HepG2 (cell line): ENCODE results near the gene PIGL. TPM values are rescaled to one million over a fixed set of nuclear protein-coding genes. Genes with fewer than 3 reads are reported as not detected.

ENCODE experiments used
- ARNT ChIP-seq: fragments of 450-650 bp; IDR thresholded peaks from 2 replicates; pipeline ENCODE4 v1.6.1; 2017
- DR1 ChIP-seq: sonication (generic); formaldehyde crosslinking; IDR thresholded peaks from 2 replicates; pipeline ENCODE4 v1.8.0; 2021; ENCODE audit warnings: mild to moderate bottlenecking, missing genetic modification reagents, inconsistent platforms
- HOXA9 ChIP-seq: sonication (generic); formaldehyde crosslinking; IDR thresholded peaks from 2 replicates; pipeline ENCODE4 v1.8.1; 2022; ENCODE audit warnings: missing genetic modification reagents, mild to moderate bottlenecking, moderate library complexity, borderline replicate concordance
- KLF16 ChIP-seq, 2 experiments: sonication (generic) in 1 of 2; formaldehyde crosslinking in 1 of 2; IDR thresholded peaks; 2 replicates each; pipeline versions ENCODE4 v1.6.1 to v1.8.0; 2016 to 2023; ENCODE audit warnings: missing genetic modification reagents in 2 of 2, missing compliant biosample characterization in 1 of 2
- MATR3 ChIP-seq: sonication (generic); formaldehyde crosslinking; IDR thresholded peaks from 2 replicates; pipeline ENCODE4 v1.4.0; 2020; ENCODE audit warnings: missing genetic modification reagents
- NCOA2 ChIP-seq: sonication (generic); formaldehyde crosslinking; IDR thresholded peaks from 2 replicates; pipeline ENCODE4 v1.8.0; 2022; ENCODE audit warnings: inconsistent platforms
- RBFOX2 ChIP-seq: fragments of 200-400 bp; formaldehyde crosslinking; IDR thresholded peaks from 2 replicates; pipeline ENCODE4 v1.6.1; 2017; ENCODE audit warnings: low read depth, mild to moderate bottlenecking, low read length
- RFXAP ChIP-seq: sonication (generic); formaldehyde crosslinking; IDR thresholded peaks from 2 replicates; pipeline ENCODE4 v1.4.0; 2020; ENCODE audit warnings: missing genetic modification reagents, borderline replicate concordance
- TFDP2 ChIP-seq: sonication (generic); formaldehyde crosslinking; IDR thresholded peaks from 2 replicates; pipeline ENCODE4 v1.4.0; 2020; ENCODE audit warnings: missing genetic modification reagents
- THRA ChIP-seq: sonication (generic); formaldehyde crosslinking; IDR thresholded peaks from 2 replicates; pipeline ENCODE4 v1.4.0; 2020; ENCODE audit warnings: missing genetic modification reagents, borderline replicate concordance
- ZBTB34 ChIP-seq: sonication (generic); formaldehyde crosslinking; IDR thresholded peaks from 2 replicates; pipeline ENCODE4 v1.8.0; 2022; ENCODE audit warnings: mild to moderate bottlenecking, missing genetic modification reagents
- ZNF510 ChIP-seq: sonication (generic); formaldehyde crosslinking; IDR thresholded peaks from 2 replicates; pipeline ENCODE4 v1.4.0; 2020; ENCODE audit warnings: low read depth, mild to moderate bottlenecking, missing genetic modification reagents
- ZNF737 ChIP-seq: sonication (generic); formaldehyde crosslinking; IDR thresholded peaks from 2 replicates; pipeline ENCODE4 v1.5.0; 2020; ENCODE audit warnings: missing genetic modification reagents, mild to moderate bottlenecking, borderline replicate concordance
- ZNF761 ChIP-seq: sonication (generic); formaldehyde crosslinking; conservative IDR thresholded peaks from 2 replicates; pipeline ENCODE4 v1.4.0; 2020; ENCODE audit warnings: mild to moderate bottlenecking, missing genetic modification reagents
- polyA plus RNA-seq, 8 experiments: library from polyadenylated mRNA; depleted of rRNA in 3 of 8; stranded (reverse) in 7 of 8; unstranded in 1 of 8; fragments of >200 nt; fragmentation: Illumina TruSeq in 4 of 8; extraction: Trizol in 4 of 8; gene quantifications; 2 replicates each; pipeline versions ENCODE4 v1.2.1 to v1.2.3, GENCODE V29; 2011 to 2016; ENCODE audit warnings: low read depth in 4 of 8, missing spikeins in 1 of 8, mixed read lengths in 1 of 8; ENCODE audit not compliant: insufficient read depth in 1 of 8
- total RNA-seq, 5 experiments: library from RNA; depleted of rRNA; stranded (reverse); fragments of >200 nt; fragmentation: Illumina TruSeq; extraction: Trizol; gene quantifications; 2 replicates each; pipeline ENCODE4 v1.2.3, GENCODE V29; 2016; ENCODE audit warnings: low read depth in 1 of 5
- TF ChIP-seq, protein P1 (sequence below): sonication (generic); formaldehyde crosslinking; IDR thresholded peaks from 2 replicates; pipeline ENCODE4 v1.5.1; 2020; ENCODE audit warnings: mild to moderate bottlenecking, missing genetic modification reagents, borderline replicate concordance
- TF ChIP-seq, protein P2 (sequence below): sonication (generic); formaldehyde crosslinking; IDR thresholded peaks from 2 replicates; pipeline ENCODE4 v1.5.1; 2020; ENCODE audit warnings: missing genetic modification reagents, mild to moderate bottlenecking, borderline replicate concordance

The PIGL gene
- total and polyA plus RNA-seq, 2 of the 13 experiments (the other 11 are each of a cell fraction or from before 2014, with no cell fraction given) = 28.5 to 63.8 TPM

GRCh38 chr17:16297367-16298139, 80.5 kb downstream of the PIGL start (continued):
- TF ChIP-seq, protein P1, sequence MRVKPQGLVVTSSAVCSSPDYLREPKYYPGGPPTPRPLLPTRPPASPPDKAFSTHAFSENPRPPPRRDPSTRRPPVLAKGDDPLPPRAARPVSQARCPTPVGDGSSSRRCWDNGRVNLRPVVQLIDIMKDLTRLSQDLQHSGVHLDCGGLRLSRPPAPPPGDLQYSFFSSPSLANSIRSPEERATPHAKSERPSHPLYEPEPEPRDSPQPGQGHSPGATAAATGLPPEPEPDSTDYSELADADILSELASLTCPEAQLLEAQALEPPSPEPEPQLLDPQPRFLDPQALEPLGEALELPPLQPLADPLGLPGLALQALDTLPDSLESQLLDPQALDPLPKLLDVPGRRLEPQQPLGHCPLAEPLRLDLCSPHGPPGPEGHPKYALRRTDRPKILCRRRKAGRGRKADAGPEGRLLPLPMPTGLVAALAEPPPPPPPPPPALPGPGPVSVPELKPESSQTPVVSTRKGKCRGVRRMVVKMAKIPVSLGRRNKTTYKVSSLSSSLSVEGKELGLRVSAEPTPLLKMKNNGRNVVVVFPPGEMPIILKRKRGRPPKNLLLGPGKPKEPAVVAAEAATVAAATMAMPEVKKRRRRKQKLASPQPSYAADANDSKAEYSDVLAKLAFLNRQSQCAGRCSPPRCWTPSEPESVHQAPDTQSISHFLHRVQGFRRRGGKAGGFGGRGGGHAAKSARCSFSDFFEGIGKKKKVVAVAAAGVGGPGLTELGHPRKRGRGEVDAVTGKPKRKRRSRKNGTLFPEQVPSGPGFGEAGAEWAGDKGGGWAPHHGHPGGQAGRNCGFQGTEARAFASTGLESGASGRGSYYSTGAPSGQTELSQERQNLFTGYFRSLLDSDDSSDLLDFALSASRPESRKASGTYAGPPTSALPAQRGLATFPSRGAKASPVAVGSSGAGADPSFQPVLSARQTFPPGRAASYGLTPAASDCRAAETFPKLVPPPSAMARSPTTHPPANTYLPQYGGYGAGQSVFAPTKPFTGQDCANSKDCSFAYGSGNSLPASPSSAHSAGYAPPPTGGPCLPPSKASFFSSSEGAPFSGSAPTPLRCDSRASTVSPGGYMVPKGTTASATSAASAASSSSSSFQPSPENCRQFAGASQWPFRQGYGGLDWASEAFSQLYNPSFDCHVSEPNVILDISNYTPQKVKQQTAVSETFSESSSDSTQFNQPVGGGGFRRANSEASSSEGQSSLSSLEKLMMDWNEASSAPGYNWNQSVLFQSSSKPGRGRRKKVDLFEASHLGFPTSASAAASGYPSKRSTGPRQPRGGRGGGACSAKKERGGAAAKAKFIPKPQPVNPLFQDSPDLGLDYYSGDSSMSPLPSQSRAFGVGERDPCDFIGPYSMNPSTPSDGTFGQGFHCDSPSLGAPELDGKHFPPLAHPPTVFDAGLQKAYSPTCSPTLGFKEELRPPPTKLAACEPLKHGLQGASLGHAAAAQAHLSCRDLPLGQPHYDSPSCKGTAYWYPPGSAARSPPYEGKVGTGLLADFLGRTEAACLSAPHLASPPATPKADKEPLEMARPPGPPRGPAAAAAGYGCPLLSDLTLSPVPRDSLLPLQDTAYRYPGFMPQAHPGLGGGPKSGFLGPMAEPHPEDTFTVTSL (CRISPR knock-in tag) = peak; percentile 49
- TF ChIP-seq ZNF761 = no peak
- no peak for TF ChIP-seq HOXA9 (CRISPR knock-in tag)
- TF ChIP-seq ZNF510 (CRISPR knock-in tag) = no peak
- no peak for TF ChIP-seq RFXAP (CRISPR knock-in tag)
- TF ChIP-seq KLF16 (CRISPR knock-in tag; IDR thresholded peaks at IDR 0.05) = no peak
- TF ChIP-seq ZNF737 (CRISPR knock-in tag) = 0 out of 2 replicates have a peak, but pooled peaks have one; percentile 37
- TF ChIP-seq ZBTB34 (CRISPR knock-in tag) = peak; percentile 90; the same call in 1 of the 2 replicates
- no peak for TF ChIP-seq ARNT
- TF ChIP-seq MATR3 (CRISPR knock-in tag) = no peak
- TF ChIP-seq TFDP2 = no peak
- TF ChIP-seq DR1 = no peak
- no peak for TF ChIP-seq RBFOX2
- TF ChIP-seq THRA = 0 out of 2 replicates have a peak, but pooled peaks have one; percentile 23
- TF ChIP-seq, protein P2, sequence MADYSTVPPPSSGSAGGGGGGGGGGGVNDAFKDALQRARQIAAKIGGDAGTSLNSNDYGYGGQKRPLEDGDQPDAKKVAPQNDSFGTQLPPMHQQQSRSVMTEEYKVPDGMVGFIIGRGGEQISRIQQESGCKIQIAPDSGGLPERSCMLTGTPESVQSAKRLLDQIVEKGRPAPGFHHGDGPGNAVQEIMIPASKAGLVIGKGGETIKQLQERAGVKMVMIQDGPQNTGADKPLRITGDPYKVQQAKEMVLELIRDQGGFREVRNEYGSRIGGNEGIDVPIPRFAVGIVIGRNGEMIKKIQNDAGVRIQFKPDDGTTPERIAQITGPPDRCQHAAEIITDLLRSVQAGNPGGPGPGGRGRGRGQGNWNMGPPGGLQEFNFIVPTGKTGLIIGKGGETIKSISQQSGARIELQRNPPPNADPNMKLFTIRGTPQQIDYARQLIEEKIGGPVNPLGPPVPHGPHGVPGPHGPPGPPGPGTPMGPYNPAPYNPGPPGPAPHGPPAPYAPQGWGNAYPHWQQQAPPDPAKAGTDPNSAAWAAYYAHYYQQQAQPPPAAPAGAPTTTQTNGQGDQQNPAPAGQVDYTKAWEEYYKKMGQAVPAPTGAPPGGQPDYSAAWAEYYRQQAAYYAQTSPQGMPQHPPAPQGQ (CRISPR knock-in tag) = no peak
- peak; percentile 29; the same call in 1 of the 2 replicates for TF ChIP-seq NCOA2 (CRISPR knock-in tag)
